ENCODE data around the gene RNGTT. TPM values are rescaled to one million over a fixed set of nuclear protein-coding genes. Genes with fewer than 3 reads are reported as not detected.

RNGTT gene
- total RNA-seq, 1 donor from 2014 or later = 11.4 TPM

- no peak for ATAC-seq
Observed at GRCh38 chr6:88633782-88634181, 329.6 kb downstream of the RNGTT start.

GRCh38 chr6:88631830-88632229 is 331.6 kb downstream of the RNGTT start:
- Histone ChIP-seq H3K4me3 (no peak overlapping the region), H3K36me3 (no peaks in the 10 kb centered on the region), H3K9me3 (no peaks in the 10 kb centered on the region), H3K4me1 (no peaks in the 10 kb centered on the region), H3K27me3 (ENCODE audit: low read depth) (no peaks in the 10 kb centered on the region), H3K27ac (no peak overlapping the region)
- DNase-seq (no peak), ATAC-seq (no peak)
- intact Hi-C loops (cut with DNase I) = no loop called here
- no peak for TF ChIP-seq CTCF (IDR thresholded peaks at IDR 0.05)

More at GRCh38 chr6:88633782-88634181, 329.6 kb downstream of the RNGTT start:
- Histone ChIP-seq H3K4me1 (no peaks in the 10 kb centered on the region), H3K4me3 (no peak overlapping the region), H3K27me3 (ENCODE audit: low read depth) (no peaks in the 10 kb centered on the region), H3K27ac (no peak overlapping the region), H3K9me3 (no peaks in the 10 kb centered on the region), H3K36me3 (no peaks in the 10 kb centered on the region)
- no peak for TF ChIP-seq CTCF (IDR thresholded peaks at IDR 0.05)
- no peak for DNase-seq
- intact Hi-C loops (cut with DNase I) = no loop called here

- Histone ChIP-seq H3K4me1 (no peaks in the 10 kb centered on the region), H3K27ac (no peak overlapping the region), H3K36me3 (no peaks in the 10 kb centered on the region), H3K27me3 (ENCODE audit: low read depth) (no peaks in the 10 kb centered on the region), H3K4me3 (no peak overlapping the region), H3K9me3 (no peaks in the 10 kb centered on the region)
- DNase-seq = no peak
- TF ChIP-seq CTCF (IDR thresholded peaks at IDR 0.05) = no peak
- ATAC-seq = no peak
- intact Hi-C loops (cut with DNase I) = no loop called here
Observed at GRCh38 chr6:88629838-88630494, 333.5 kb downstream of the RNGTT start.

GRCh38 chr6:88626460-88626859 is 337.0 kb downstream of the RNGTT start:
- Histone ChIP-seq H3K36me3 (no peaks in the 10 kb centered on the region), H3K9me3 (no peaks in the 10 kb centered on the region), H3K4me3 (no peak overlapping the region), H3K4me1 (no peaks in the 10 kb centered on the region), H3K27me3 (ENCODE audit: low read depth) (no peaks in the 10 kb centered on the region), H3K27ac (no peak overlapping the region)
- no peak for ATAC-seq
- no peak for DNase-seq
- intact Hi-C loops (cut with DNase I) = no loop called here
- no peak for TF ChIP-seq CTCF (IDR thresholded peaks at IDR 0.05)

GRCh38 chr6:88623531-88623930 is 339.9 kb downstream of the RNGTT start:
- ATAC-seq (no peak), DNase-seq (no peak)
- H3K4me1 ChIP-seq = no peaks in the 10 kb centered on the region
- H3K27ac ChIP-seq = no peak overlapping the region
- intact Hi-C loops (cut with DNase I) = no loop called here
- no peak overlapping the region for H3K4me3 ChIP-seq
- no peak for TF ChIP-seq CTCF (IDR thresholded peaks at IDR 0.05)
- no peaks in the 10 kb centered on the region for H3K36me3 ChIP-seq
- H3K9me3 ChIP-seq = no peaks in the 10 kb centered on the region
- no peaks in the 10 kb centered on the region for H3K27me3 ChIP-seq (ENCODE audit: low read depth)
